Adrenal gland (tissue), 12 donors: Measurements from ENCODE around the gene HCN4. TPM values are rescaled to one million over a fixed set of nuclear protein-coding genes. Genes with fewer than 3 reads are reported as not detected.

ENCODE experiments used
- DNase-seq, 7 donors: peaks; one replicate each; pipeline ENCODE4 v3.0.0-alpha.2; 2019 to 2020
- H3K27ac ChIP-seq, 5 donors: fragments of 200-600 bp; sonication (generic) in 4 of 5; 1 replicate in 3 of 5; 2 replicates in 2 of 5; pipeline versions ENCODE4 v1.5.1 to v1.8.0; 2016 to 2020; ENCODE audit warnings: mild to moderate bottlenecking in 1 of 5
- H3K27me3 ChIP-seq: fragments of 200-600 bp; 2 replicates; pipeline ENCODE4 v1.8.0; 2021
- H3K36me3 ChIP-seq, 2 donors: fragments of 200-600 bp; replicated peaks in 1 of 2; 1 replicate in 1 of 2; 2 replicates in 1 of 2; pipeline versions ENCODE4 v1.5.1 to v1.8.0; 2018 to 2022
- H3K4me1 ChIP-seq, 2 donors: fragments of 200-600 bp; replicated peaks in 1 of 2; 1 replicate in 1 of 2; 2 replicates in 1 of 2; pipeline versions ENCODE4 v1.5.1 to v1.8.0; 2018 to 2021
- H3K4me3 ChIP-seq, 4 donors: fragments of 200-600 bp; sonication (generic) in 3 of 4; one replicate each; pipeline ENCODE4 v1.5.1; 2016 to 2018
- H3K9me3 ChIP-seq, 3 donors: fragments of 200-600 bp; sonication (generic) in 1 of 3; replicated peaks in 1 of 3; 1 replicate in 2 of 3; 2 replicates in 1 of 3; pipeline versions ENCODE4 v1.5.1 to v1.8.0; 2016 to 2021
- POLR2A ChIP-seq, 2 donors: fragments of 450-650 bp; IDR thresholded peaks; one replicate each; pipeline ENCODE4 v1.6.1; 2017; ENCODE audit warnings: antibody characterized with exemption in 2 of 2, mild to moderate bottlenecking in 2 of 2, moderate library complexity in 1 of 2
- WGBS, 4 donors: extraction: QIAGEN DNeasy Blood & Tissue Kit in 2 of 4; methylation state at CpG; one replicate each; pipeline versions ENCODE4 v1.1.5 to v1.1.7; 2013 to 2017; 5-methylcytosine and 5-hydroxymethylcytosine counted together
- intact Hi-C, 2 donors: fragments of 100-400 bp; cut with DNase I; formaldehyde crosslinking; loops; one replicate each; pipeline versions ENCODE4 v1.14.1 to v1.15.0; 2022 to 2023
- polyA plus RNA-seq, 3 donors: library from polyadenylated mRNA; stranded (reverse); fragments of 200-250 nt in 2 of 3; fragments of 350-450 nt in 1 of 3; fragmentation: Illumina TruSeq in 1 of 3; extraction: RNeasy Lipid Tissue Mini Kit (QIAGEN cat#74804) in 1 of 3; gene quantifications; one replicate each; pipeline ENCODE4 v1.2.3, GENCODE V29; 2013 to 2014
- total RNA-seq, 9 donors: library from RNA; depleted of rRNA in 4 of 9; stranded (reverse); fragments of >200 nt in 4 of 9; fragments of 120-200 nt in 1 of 9; fragmentation: NEBNext Ultra II Directional in 1 of 9; extraction: Animal tissue kit (Norgen Biotek cat#: 25700) in 1 of 9; gene quantifications; one replicate each; pipeline versions ENCODE4 v1.1.0 to v1.2.4, GENCODE V29; 2013 to 2023
- TF ChIP-seq, protein P1 (sequence below), 6 experiments: fragments of 450-650 bp in 4 of 6; fragments of 200-600 bp in 2 of 6; sonication (generic) in 1 of 6; IDR thresholded peaks; 1 replicate in 5 of 6; 2 replicates in 1 of 6; pipeline versions ENCODE4 v1.5.1 to v1.8.0; 2016 to 2021; ENCODE audit warnings: antibody characterized with exemption in 6 of 6, mild to moderate bottlenecking in 2 of 6, moderate library complexity in 1 of 6
- donor health status: healthy with polysubstance abuse.
- donor health status: Bipolar disorder and iron deficiency.
- donor health status: DM: yes; HTN: yes; CAD: no.
- donor health status: DM: no; HTN: no; CAD: no.
- donor health status: DM: no; HTN: no; CAD: no.
- donor health status: DM: yes; HTN: yes; CAD: no.

Gene HCN4
- total and polyA plus RNA-seq, 12 donors = 0.04 to 1.2 (median 0.27) TPM; not detected in 2

DNA sequence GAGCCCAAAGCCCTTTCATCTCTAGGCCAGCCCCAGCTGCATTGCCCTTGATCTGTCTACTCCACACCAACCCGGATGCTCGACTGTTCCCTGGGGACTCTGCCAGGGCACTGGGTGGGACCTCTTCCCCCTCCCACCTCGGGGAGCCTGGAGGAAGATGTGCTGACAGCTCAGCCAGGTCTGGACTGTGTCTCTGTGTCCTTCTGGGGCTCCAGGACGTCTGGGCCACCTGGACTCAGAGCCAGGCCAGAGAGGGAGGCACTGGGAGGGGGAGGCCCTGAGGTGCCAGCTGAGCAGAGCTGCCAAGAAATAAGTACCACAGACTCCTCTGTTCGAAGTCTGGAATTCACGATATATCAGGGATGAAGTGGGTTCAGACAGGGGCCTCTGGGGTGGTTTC lies 5.8 kb upstream of the HCN4 start:
- peak in 3 of 7 donors; percentile 23 to 90 (median 27) for DNase-seq
- Histone ChIP-seq H3K36me3 (no peaks in the 10 kb centered on the region), H3K27me3 (peaks cover 10% of the 10 kb centered on the region), H3K9me3 (no peaks in the 10 kb centered on the region), H3K27ac (no peak overlapping the region), H3K4me1 (no peaks in the 10 kb centered on the region), H3K4me3 (no peak overlapping the region)
- TF ChIP-seq, protein P1, sequence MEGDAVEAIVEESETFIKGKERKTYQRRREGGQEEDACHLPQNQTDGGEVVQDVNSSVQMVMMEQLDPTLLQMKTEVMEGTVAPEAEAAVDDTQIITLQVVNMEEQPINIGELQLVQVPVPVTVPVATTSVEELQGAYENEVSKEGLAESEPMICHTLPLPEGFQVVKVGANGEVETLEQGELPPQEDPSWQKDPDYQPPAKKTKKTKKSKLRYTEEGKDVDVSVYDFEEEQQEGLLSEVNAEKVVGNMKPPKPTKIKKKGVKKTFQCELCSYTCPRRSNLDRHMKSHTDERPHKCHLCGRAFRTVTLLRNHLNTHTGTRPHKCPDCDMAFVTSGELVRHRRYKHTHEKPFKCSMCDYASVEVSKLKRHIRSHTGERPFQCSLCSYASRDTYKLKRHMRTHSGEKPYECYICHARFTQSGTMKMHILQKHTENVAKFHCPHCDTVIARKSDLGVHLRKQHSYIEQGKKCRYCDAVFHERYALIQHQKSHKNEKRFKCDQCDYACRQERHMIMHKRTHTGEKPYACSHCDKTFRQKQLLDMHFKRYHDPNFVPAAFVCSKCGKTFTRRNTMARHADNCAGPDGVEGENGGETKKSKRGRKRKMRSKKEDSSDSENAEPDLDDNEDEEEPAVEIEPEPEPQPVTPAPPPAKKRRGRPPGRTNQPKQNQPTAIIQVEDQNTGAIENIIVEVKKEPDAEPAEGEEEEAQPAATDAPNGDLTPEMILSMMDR (IDR thresholded peaks at IDR 0.05) = no peak
- TF ChIP-seq POLR2A (IDR thresholded peaks at IDR 0.05) = no peak
- intact Hi-C loops = no loop called here
- 28 to 34% (median 29%) methylated on average over 6 of the region's 6 CpGs for WGBS, 4 donors

DNA sequence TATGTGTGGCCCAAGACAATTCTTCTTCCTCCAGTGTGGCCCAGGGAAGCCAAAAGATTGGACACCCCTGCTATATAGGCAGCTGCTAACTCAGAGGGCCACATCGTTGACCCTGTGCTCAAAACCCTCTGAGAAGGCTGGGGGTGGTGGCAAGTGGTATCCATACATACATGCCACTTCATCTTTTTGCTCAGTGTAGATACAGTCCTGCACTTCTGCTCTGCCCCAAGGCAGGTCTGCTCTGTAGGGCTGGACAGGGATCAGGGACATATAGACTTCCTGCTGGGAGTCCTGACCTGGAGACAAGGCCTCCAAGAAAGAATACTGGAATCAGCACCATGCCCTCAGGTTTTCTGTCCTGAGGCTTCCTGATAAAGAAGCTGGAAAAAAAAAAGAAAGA lies 4.5 kb upstream of the HCN4 start:
- DNase-seq = no peak
- H3K4me1 ChIP-seq = peaks cover 0 to 5% of the 10 kb centered on the region in 2 donors
- no peak overlapping the region for H3K4me3 ChIP-seq
- WGBS, 4 donors = 55 to 100% (median 84%) methylated on average over 1 of the region's 1 CpG
- no peak overlapping the region for H3K27ac ChIP-seq
- H3K36me3 ChIP-seq = no peaks in the 10 kb centered on the region
- H3K9me3 ChIP-seq = no peaks in the 10 kb centered on the region
- intact Hi-C loops = no loop called here
- TF ChIP-seq, protein P1 (IDR thresholded peaks at IDR 0.05) = no peak
- no peak for TF ChIP-seq POLR2A (IDR thresholded peaks at IDR 0.05)
- peaks cover 24% of the 10 kb centered on the region for H3K27me3 ChIP-seq

- no peak overlapping the region for H3K4me3 ChIP-seq
- peaks cover 37% of the 10 kb centered on the region for H3K27me3 ChIP-seq
- peaks cover 0 to 5% of the 10 kb centered on the region in 2 donors for H3K4me1 ChIP-seq
- no peaks in the 10 kb centered on the region for H3K36me3 ChIP-seq
- no peak for DNase-seq
- 58 to 81% (median 69%) methylated on average over 2 of the region's 2 CpGs for WGBS, 4 donors
- no peak overlapping the region for H3K27ac ChIP-seq
- intact Hi-C loops = no loop called here
- no peaks in the 10 kb centered on the region for H3K9me3 ChIP-seq
- TF ChIP-seq, protein P1 (IDR thresholded peaks at IDR 0.05) = no peak
- no peak for TF ChIP-seq POLR2A (IDR thresholded peaks at IDR 0.05)
These were observed 3.1 kb upstream of the HCN4 start for GRCh38 chr15:73371812-73372211.

DNA sequence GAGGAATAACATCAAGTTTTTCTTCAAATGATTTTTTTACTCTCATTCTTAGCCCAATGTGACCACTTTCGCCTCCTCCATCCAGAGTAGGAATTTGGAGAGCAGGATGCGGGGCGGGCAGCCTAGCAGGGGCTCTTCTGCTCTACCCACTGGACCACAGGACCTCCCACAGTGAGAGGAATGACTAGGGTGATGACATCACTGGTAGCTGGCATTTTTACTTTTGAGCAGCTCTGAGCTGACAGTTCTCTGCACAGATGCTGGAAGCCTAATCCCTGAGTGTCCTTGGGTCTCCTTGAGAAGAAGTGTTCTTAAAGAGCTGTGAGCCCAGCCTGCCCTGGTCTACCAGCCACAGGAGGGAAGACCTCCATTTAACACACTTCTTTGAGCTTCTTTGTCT lies 1.4 kb upstream of the HCN4 start:
- 66 to 75% (median 72%) methylated on average over 3 of the region's 3 CpGs for WGBS, 4 donors
- Histone ChIP-seq H3K4me3 (no peak overlapping the region), H3K4me1 (peaks cover 0 to 5% of the 10 kb centered on the region in 2 donors), H3K9me3 (no peaks in the 10 kb centered on the region), H3K27ac (no peak overlapping the region), H3K36me3 (no peaks in the 10 kb centered on the region), H3K27me3 (peaks cover 50% of the 10 kb centered on the region)
- TF ChIP-seq POLR2A (IDR thresholded peaks at IDR 0.05) = no peak
- TF ChIP-seq, protein P1 (IDR thresholded peaks at IDR 0.05) = no peak
- intact Hi-C loops = no loop called here
- no peak for DNase-seq
